ENCODE results near the gene SSBP3.

Gene SSBP3

GRCh38 chr1:54371038-54371941, 34.9 kb downstream of the SSBP3 start:
- no peak for DNase-seq

- no peak for DNase-seq
Measured at GRCh38 chr1:54370287-54370989, 35.8 kb downstream of the SSBP3 start.

GRCh38 chr1:54367613-54368012, 38.6 kb downstream of the SSBP3 start:
- no peak for DNase-seq

- DNase-seq: no peak
Measured at GRCh38 chr1:54365847-54366246, 40.3 kb downstream of the SSBP3 start.

GRCh38 chr1:54365398-54365797, 40.8 kb downstream of the SSBP3 start:
- DNase-seq: no peak

- no peak for DNase-seq
Measured at GRCh38 chr1:54364995-54365394, 41.2 kb downstream of the SSBP3 start.

GRCh38 chr1:54364582-54364981, 41.6 kb downstream of the SSBP3 start:
- DNase-seq: no peak

DNA sequence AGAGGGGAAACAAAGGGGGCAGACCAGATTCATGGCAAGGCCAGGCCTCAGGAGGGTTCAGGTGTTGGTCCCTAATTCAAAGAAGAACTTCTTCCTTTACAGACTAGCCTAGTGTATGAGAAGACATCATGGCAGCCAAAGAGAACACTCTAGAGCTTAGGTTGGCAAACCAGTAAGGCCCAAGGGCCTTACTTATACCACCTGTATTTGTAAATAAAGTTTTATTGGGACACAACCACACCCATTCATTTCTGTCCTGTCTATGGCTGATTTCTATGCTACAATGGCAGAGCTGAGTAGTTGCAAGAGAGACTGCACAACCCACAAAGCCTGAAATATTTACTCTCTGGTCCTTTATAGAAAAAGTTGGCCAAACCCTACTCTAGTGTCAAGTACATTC, 42.3 kb downstream of the SSBP3 start:
- DNase-seq: no peak

GRCh38 chr1:54362881-54363340, 43.3 kb downstream of the SSBP3 start:
- DNase-seq: no peak

- no peak for DNase-seq
Measured at GRCh38 chr1:54361342-54361741, 44.9 kb downstream of the SSBP3 start.

GRCh38 chr1:54360165-54361005, 45.8 kb downstream of the SSBP3 start:
- no peak for DNase-seq

- no peak for DNase-seq
Measured at GRCh38 chr1:54359393-54360162, 46.6 kb downstream of the SSBP3 start.

- no peak for DNase-seq
Measured at GRCh38 chr1:54358503-54359168, 47.6 kb downstream of the SSBP3 start.

- no peak for DNase-seq
Measured at GRCh38 chr1:54357967-54358366, 48.2 kb downstream of the SSBP3 start.

DNA sequence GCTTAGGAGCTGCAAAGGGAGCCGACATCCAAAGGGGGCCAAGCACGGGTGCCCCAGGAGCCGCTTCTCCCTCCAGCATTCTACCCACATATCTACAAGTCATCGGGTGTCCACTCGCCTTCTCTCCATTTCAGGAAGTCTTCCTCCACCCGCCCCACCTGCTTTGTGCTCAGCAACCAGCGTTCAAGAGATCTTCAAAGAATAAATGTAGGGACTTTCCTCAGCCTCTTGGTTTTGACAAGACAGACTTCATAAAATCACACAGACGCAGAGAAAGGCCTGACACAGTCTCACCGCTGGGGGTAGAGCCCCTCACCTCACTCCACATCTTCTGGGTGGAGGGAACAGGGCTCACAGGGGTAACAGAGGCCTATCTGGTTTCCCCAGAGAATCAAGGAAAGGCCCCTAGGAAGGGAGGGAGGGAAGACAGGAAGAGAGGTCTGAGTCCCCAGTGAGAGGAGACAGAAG, 49.5 kb downstream of the SSBP3 start:
- no peak for DNase-seq

GRCh38 chr1:54355931-54356679, 50.1 kb downstream of the SSBP3 start:
- DNase-seq: no peak

GRCh38 chr1:54354899-54355298, 51.3 kb downstream of the SSBP3 start:
- DNase-seq: no peak

DNA sequence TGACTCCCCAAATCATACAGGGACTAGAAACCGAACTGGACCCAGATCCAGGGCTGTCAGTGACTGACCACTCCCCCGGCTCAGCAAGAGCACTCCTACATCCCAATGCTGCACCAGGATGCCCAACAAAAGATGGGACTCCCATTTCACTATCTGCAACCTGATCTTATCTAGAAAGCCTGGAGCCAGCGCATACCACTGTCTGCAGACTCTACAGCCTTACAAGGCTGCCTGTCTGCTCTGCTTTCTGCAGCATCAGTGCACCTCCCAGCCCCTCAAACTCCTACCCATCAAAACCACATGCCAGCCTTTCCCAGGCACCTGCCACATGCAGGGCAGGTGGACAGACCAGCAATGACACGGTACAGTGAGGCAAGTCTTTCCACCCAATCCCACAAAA, 52.2 kb downstream of the SSBP3 start:
- DNase-seq: no peak

DNA sequence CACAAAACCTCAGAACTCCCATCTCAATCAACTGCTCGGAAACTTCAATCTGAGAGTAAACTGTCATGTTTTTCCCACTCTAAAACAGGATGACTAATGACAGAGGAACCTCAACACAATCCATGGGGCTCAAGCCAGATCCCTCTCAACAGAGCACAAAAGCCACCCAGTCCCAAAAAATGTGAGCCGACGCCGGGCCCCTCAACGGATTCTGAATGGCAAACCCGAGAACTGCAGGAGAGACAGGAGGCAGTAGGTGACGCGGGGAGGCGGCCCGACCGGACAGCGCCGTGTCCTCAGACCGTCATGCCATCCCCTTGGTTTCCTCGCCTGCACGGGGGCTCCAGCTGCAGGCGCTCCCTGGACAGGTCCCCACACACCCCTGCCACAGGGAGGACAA, 53.4 kb downstream of the SSBP3 start:
- no peak for DNase-seq

DNA sequence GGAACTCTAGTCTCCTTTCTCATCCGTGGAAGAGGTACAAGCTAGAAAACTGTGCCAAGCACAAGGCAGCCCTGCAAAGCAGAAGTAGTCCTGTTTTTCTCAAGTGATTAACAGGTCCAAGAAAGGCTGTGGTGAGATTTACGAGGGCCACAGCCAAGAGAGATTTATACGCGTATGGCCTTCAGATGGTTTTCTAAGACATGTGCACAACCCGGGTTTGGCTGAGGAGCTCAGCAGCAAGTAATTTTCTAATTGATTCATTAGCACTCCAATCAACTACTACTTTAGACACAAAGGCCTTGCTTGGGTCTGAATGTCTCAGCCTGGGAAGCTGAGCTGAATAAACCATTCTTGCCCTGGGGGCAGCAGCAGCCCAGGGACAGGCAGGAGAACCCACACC, 55.8 kb downstream of the SSBP3 start:
- DNase-seq: no peak

DNA sequence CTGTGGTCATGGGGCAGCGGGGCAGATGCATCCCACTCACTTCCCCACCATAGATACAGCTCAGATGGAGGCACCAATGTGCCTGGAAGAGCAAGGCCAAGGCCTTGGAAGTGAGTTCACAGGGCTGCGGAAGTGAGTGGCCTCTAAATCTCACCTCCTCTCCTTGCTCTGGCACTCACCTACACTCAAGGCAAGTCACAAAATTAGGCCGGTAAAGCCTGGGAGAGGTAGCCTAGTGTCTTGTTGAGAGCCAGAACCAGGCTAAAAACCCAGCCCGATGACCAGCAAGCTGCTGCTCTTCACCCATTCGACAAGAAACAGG, 57.5 kb downstream of the SSBP3 start:
- DNase-seq: no peak
